22Rv1 (cell line): ENCODE data around the gene PRICKLE1.

ENCODE experiments used
- H3K27ac ChIP-seq: fragments of 450-650 bp; 2 replicates; pipeline ENCODE4 v1.5.1; 2017
- CTCF ChIP-seq: fragments of 450-650 bp; IDR thresholded peaks from 2 replicates; pipeline ENCODE4 v1.5.1; 2017; ENCODE audit warnings: mild to moderate bottlenecking
- ZFX ChIP-seq: fragments of 450-650 bp; IDR thresholded peaks from 2 replicates; pipeline ENCODE4 v1.6.1; 2017; ENCODE audit warnings: antibody characterized with exemption, borderline replicate concordance

Gene PRICKLE1

GRCh38 chr12:42627151-42627550, 37.6 kb upstream of the PRICKLE1 start:
- no peak for TF ChIP-seq CTCF
- no peak for TF ChIP-seq ZFX
- H3K27ac ChIP-seq, result no peak overlapping the region

GRCh38 chr12:42625611-42626010, 36.1 kb upstream of the PRICKLE1 start:
- H3K27ac ChIP-seq, result no peak overlapping the region
- TF ChIP-seq ZFX (no peak), CTCF (no peak)

GRCh38 chr12:42617622-42618021, 28.1 kb upstream of the PRICKLE1 start:
- no peak for TF ChIP-seq CTCF
- no peak for TF ChIP-seq ZFX
- H3K27ac ChIP-seq, result no peak overlapping the region

- H3K27ac ChIP-seq, result no peak overlapping the region
- TF ChIP-seq CTCF (no peak), ZFX (no peak)
Measured at GRCh38 chr12:42615006-42615405, 25.5 kb upstream of the PRICKLE1 start.

GRCh38 chr12:42612231-42612613, 22.7 kb upstream of the PRICKLE1 start:
- no peak overlapping the region for H3K27ac ChIP-seq
- TF ChIP-seq ZFX (no peak), CTCF (no peak)

GRCh38 chr12:42611571-42612230, 22.2 kb upstream of the PRICKLE1 start:
- TF ChIP-seq CTCF, result no peak
- no peak for TF ChIP-seq ZFX

GRCh38 chr12:42609605-42610004, 20.1 kb upstream of the PRICKLE1 start:
- H3K27ac ChIP-seq, result no peak overlapping the region
- no peak for TF ChIP-seq ZFX

More at GRCh38 chr12:42611571-42612230, 22.2 kb upstream of the PRICKLE1 start:
- H3K27ac ChIP-seq, result no peak overlapping the region
